K562 (cell line): ENCODE data around the gene EIF4G1. TPM values are rescaled to one million over a fixed set of nuclear protein-coding genes. Genes with fewer than 3 reads are reported as not detected.
A peak's percentile ranks its signal among the peaks of the same experiment; 100 is the strongest.

Experiments used
- COPS2 ChIP-seq: fragments of 450-650 bp; conservative IDR thresholded peaks from 2 replicates; pipeline ENCODE4 v1.6.1; 2016; ENCODE audit warnings: mild to moderate bottlenecking, moderate library complexity
- FOXK2 ChIP-seq, 2 experiments: fragments of 450-650 bp; IDR thresholded peaks in 1 of 2; conservative IDR thresholded peaks in 1 of 2; 2 replicates each; pipeline ENCODE4 v1.6.1; 2016; ENCODE audit warnings: low read depth in 2 of 2, mild to moderate bottlenecking in 1 of 2
- GABPB2 ChIP-seq: fragments of 250-450 bp; sonication (Bioruptor Pico); conservative IDR thresholded peaks from 2 replicates; pipeline ENCODE4 v1.5.1; 2021; ENCODE audit warnings: mild to moderate bottlenecking
- HMGN3 ChIP-seq: IDR thresholded peaks from 2 replicates; pipeline ENCODE4 v1.6.1; 2011; ENCODE audit warnings: borderline replicate concordance, low read depth, mild to moderate bottlenecking, mixed read lengths, low read length; ENCODE audit not compliant: insufficient read length; ENCODE audit errors: extremely low read depth
- MIER1 ChIP-seq: fragments of 450-650 bp; IDR thresholded peaks from 2 replicates; pipeline ENCODE4 v1.6.1; 2016; ENCODE audit warnings: antibody characterized with exemption, mild to moderate bottlenecking, low read depth
- PHF20 ChIP-seq: fragments of 450-650 bp; IDR thresholded peaks from 2 replicates; pipeline ENCODE4 v1.6.1; 2018; ENCODE audit not compliant: partially characterized antibody
- SMARCA5 ChIP-seq: fragments of 450-650 bp; IDR thresholded peaks from 2 replicates; pipeline ENCODE4 v1.6.1; 2016
- SRSF3 ChIP-seq: fragments of 200-400 bp; formaldehyde crosslinking; IDR thresholded peaks from 2 replicates; pipeline ENCODE4 v1.6.1; 2016; ENCODE audit warnings: mild to moderate bottlenecking, low read length, moderate library complexity; ENCODE audit not compliant: insufficient read depth
- TAL1 ChIP-seq: fragments of 450-650 bp; IDR thresholded peaks from 2 replicates; pipeline ENCODE4 v1.6.1; 2016; ENCODE audit warnings: mild to moderate bottlenecking
- TEAD1 ChIP-seq, 2 experiments: fragments of 450-650 bp in 1 of 2; sonication (generic) in 1 of 2; formaldehyde crosslinking; IDR thresholded peaks; 2 replicates each; pipeline versions ENCODE4 v1.4.0 to v1.8.0; 2020 to 2022; ENCODE audit warnings: mild to moderate bottlenecking in 2 of 2, missing genetic modification reagents in 1 of 2
- ZNF324 ChIP-seq: fragments of 250-450 bp; sonication (Bioruptor Pico); IDR thresholded peaks from 2 replicates; pipeline ENCODE4 v1.4.0; 2020; ENCODE audit warnings: mild to moderate bottlenecking
- ZNF668 ChIP-seq: fragments of 250-450 bp; sonication (Bioruptor Pico); IDR thresholded peaks from 2 replicates; pipeline ENCODE4 v1.8.0; 2022; ENCODE audit warnings: mild to moderate bottlenecking, inconsistent platforms
- ZSCAN32 ChIP-seq: fragments of 450-650 bp; formaldehyde crosslinking; IDR thresholded peaks from 2 replicates; pipeline ENCODE4 v1.4.0; 2020; ENCODE audit warnings: mild to moderate bottlenecking, moderate library complexity
- polyA plus RNA-seq, 8 experiments: library from polyadenylated mRNA; depleted of rRNA in 4 of 8; stranded (reverse) in 5 of 8; unstranded in 3 of 8; fragments of >200 nt; fragmentation: Nextera tagmentation in 2 of 8; fragmentation: Illumina TruSeq in 1 of 8; extraction: Ambion mirVana in 2 of 8; extraction: Trizol in 1 of 8; gene quantifications; 2 replicates each; pipeline versions ENCODE4 v1.2.1 to v1.2.3, GENCODE V29; 2011 to 2014; ENCODE audit warnings: inconsistent platforms in 1 of 8, missing spikeins in 1 of 8
- total RNA-seq, 7 experiments: library from RNA; depleted of rRNA in 6 of 7; stranded (reverse); fragments of >200 nt in 6 of 7; fragmentation: Illumina TruSeq in 2 of 7; extraction: Trizol in 2 of 7; gene quantifications; 2 replicates each; pipeline versions ENCODE4 v1.2.1 to v1.2.3, GENCODE V29; 2011 to 2021; ENCODE audit warnings: low replicate concordance in 1 of 7
- TF ChIP-seq, protein P1 (sequence below), 2 experiments: fragments of 450-650 bp; conservative IDR thresholded peaks; 2 replicates each; pipeline ENCODE4 v1.6.1; 2017; ENCODE audit warnings: mild to moderate bottlenecking in 2 of 2, moderate library complexity in 2 of 2
- TF ChIP-seq, protein P2 (sequence below): sonication (generic); formaldehyde crosslinking; IDR thresholded peaks from 2 replicates; pipeline ENCODE4 v1.8.1; 2023; ENCODE audit warnings: missing genetic modification reagents, mild to moderate bottlenecking, borderline replicate concordance

Gene EIF4G1
- total and polyA plus RNA-seq, 9 of the 15 experiments (the other 6 are each of a cell fraction or from before 2014, with no cell fraction given) = 4.6 to 505 (median 155) TPM

DNA sequence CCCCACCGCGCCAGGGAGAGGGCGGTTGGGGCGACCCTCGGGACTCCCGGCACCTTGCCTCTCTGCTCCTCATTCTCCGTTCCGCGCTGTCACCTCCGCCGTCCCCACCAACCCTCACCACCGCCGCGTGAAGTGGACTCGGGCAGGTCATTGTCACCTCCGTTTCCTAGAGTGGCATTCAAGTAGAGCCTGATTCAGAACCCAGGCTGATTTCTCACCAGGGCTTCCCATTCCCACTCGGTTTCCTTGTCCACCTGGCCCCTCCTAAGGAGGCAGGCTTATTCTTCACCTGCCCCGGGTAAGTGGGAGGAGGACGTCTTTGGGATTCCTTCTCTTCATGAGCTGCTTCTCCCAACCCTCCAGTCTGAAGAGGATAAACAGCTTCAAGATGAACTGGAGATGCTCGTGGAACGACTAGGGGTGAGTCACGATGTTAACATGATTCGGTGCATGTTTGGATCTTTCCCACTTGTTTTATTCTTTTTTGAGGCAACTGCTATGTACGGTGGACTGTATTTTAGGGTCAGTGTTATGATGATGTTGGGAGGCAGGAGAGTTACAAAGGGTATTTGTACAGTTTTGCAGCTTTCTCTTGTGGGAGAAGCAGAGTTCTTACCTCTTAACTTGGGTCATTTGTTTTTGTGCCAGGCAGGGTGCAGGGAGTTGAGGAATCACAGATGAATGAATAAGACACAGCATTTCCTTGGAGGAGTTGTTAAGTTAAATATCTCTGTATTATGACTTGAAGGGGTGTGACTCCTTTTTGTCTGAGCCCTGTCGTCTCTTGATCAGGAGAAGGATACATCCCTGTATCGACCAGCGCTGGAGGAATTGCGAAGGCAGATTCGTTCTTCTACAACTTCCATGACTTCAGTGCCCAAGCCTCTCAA lies 14.7 kb upstream of the EIF4G1 start (continued):
- TF ChIP-seq ZSCAN32 (CRISPR knock-in tag) = no peak
- peak; percentile 6 for TF ChIP-seq PHF20
- peak in 1 of 2 experiments; percentile 49; a peak in 1 of 4 replicates for TF ChIP-seq TEAD1 (CRISPR knock-in tag; IDR thresholded peaks at IDR 0.05)
- no peak for TF ChIP-seq TAL1
- TF ChIP-seq ZNF668 = no peak
- 0 out of 4 replicates have a peak, but pooled peaks of 1 of the 2 experiments have one; percentile 49 for TF ChIP-seq FOXK2 (conservative IDR thresholded peaks at IDR 0.05 in 1 of 2, IDR thresholded peaks at IDR 0.05 in 1 of 2; ENCODE audit: low read depth in 2 of 2)
- TF ChIP-seq, protein P1, sequence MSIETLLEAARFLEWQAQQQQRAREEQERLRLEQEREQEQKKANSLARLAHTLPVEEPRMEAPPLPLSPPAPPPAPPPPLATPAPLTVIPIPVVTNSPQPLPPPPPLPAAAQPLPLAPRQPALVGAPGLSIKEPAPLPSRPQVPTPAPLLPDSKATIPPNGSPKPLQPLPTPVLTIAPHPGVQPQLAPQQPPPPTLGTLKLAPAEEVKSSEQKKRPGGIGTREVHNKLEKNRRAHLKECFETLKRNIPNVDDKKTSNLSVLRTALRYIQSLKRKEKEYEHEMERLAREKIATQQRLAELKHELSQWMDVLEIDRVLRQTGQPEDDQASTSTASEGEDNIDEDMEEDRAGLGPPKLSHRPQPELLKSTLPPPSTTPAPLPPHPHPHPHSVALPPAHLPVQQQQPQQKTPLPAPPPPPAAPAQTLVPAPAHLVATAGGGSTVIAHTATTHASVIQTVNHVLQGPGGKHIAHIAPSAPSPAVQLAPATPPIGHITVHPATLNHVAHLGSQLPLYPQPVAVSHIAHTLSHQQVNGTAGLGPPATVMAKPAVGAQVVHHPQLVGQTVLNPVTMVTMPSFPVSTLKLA (conservative IDR thresholded peaks at IDR 0.05) = 0 out of 4 replicates have a peak, but pooled peaks of 1 of the 2 experiments have one; percentile 3
- TF ChIP-seq GABPB2 = no peak
- TF ChIP-seq, protein P2, sequence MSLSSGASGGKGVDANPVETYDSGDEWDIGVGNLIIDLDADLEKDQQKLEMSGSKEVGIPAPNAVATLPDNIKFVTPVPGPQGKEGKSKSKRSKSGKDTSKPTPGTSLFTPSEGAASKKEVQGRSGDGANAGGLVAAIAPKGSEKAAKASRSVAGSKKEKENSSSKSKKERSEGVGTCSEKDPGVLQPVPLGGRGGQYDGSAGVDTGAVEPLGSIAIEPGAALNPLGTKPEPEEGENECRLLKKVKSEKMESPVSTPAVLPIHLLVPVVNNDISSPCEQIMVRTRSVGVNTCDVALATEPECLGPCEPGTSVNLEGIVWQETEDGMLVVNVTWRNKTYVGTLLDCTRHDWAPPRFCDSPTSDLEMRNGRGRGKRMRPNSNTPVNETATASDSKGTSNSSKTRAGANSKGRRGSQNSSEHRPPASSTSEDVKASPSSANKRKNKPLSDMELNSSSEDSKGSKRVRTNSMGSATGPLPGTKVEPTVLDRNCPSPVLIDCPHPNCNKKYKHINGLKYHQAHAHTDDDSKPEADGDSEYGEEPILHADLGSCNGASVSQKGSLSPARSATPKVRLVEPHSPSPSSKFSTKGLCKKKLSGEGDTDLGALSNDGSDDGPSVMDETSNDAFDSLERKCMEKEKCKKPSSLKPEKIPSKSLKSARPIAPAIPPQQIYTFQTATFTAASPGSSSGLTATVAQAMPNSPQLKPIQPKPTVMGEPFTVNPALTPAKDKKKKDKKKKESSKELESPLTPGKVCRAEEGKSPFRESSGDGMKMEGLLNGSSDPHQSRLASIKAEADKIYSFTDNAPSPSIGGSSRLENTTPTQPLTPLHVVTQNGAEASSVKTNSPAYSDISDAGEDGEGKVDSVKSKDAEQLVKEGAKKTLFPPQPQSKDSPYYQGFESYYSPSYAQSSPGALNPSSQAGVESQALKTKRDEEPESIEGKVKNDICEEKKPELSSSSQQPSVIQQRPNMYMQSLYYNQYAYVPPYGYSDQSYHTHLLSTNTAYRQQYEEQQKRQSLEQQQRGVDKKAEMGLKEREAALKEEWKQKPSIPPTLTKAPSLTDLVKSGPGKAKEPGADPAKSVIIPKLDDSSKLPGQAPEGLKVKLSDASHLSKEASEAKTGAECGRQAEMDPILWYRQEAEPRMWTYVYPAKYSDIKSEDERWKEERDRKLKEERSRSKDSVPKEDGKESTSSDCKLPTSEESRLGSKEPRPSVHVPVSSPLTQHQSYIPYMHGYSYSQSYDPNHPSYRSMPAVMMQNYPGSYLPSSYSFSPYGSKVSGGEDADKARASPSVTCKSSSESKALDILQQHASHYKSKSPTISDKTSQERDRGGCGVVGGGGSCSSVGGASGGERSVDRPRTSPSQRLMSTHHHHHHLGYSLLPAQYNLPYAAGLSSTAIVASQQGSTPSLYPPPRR (CRISPR knock-in tag) = 0 out of 2 replicates have a peak, but pooled peaks have one; percentile 40
- 0 out of 2 replicates have a peak, but pooled peaks have one; percentile 37 for TF ChIP-seq MIER1
- TF ChIP-seq COPS2 = no peak
- TF ChIP-seq SRSF3 = no peak
- no peak for TF ChIP-seq SMARCA5
- TF ChIP-seq HMGN3 = no peak
- TF ChIP-seq ZNF324 (CRISPR knock-in tag) = no peak
